ENCODE data around the gene TAPBPL.
"Not testable (repeated sequence)": the region's sequence is repeated elsewhere in the genome, so short reads cannot be mapped to it uniquely, and the experiment has no call there.

The TAPBPL gene

DNA sequence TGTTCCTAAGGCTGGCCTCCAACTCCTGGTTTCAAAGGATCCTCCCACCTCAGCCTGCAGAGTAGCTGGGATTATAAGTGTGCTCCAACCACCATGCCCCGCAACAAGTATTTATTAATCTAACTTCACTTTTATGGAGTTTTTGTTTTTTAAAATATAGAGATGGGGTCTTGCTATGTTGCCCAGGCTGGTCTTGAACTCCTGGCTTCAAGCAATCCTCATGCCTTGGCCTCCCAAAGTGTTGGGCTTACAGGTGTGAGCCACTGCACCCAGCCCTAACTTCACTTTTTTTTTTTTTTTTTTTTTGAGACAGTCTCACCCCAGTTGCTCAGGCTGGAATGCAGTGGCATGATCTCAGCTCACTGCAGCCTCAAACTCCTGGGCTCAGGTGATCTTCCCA is 38.8 kb downstream of the TAPBPL start:
- not testable (repeated sequence) for DNase-seq (ENCODE audit: low spot score)

DNA sequence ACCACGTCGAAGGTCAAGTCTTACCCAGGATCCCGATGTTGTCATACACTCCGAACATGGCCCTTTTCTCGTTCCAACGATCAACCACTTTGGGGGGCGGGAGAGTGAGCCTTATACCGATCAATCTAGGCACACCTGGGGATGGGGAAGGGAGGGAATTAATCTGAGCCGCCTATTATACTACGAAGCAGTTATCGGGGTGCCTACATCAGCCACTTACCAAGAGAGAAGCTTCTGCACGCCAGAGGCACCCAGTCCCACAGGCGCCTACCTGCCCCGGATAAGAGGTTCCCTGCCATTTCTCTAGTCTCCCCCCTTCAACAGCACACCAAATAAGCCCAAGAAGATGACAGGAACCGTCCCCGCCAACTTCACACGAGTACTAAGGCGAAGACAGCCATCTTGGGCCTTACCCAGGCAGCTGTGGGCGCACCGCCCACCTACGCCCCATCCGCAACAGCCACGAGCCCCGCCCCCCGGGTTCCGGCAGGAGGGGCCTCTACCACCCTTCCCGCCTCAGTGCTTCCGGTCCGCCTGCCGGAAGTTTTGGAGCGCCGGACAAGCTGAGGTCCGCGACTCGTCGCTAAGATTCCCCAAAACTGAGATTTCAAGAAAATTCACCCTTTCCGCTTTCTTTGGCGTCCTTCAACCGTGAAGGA is 41.1 kb downstream of the TAPBPL start, which contains the start of gene MRPL51:
Gene MRPL51, minus strand, starts transcription at position 425 of the 659 bp plus-strand sequence. Its CDS starts 126 bp downstream, at position 299.
- DNase-seq (ENCODE audit: low spot score) = peak; percentile 96

DNA sequence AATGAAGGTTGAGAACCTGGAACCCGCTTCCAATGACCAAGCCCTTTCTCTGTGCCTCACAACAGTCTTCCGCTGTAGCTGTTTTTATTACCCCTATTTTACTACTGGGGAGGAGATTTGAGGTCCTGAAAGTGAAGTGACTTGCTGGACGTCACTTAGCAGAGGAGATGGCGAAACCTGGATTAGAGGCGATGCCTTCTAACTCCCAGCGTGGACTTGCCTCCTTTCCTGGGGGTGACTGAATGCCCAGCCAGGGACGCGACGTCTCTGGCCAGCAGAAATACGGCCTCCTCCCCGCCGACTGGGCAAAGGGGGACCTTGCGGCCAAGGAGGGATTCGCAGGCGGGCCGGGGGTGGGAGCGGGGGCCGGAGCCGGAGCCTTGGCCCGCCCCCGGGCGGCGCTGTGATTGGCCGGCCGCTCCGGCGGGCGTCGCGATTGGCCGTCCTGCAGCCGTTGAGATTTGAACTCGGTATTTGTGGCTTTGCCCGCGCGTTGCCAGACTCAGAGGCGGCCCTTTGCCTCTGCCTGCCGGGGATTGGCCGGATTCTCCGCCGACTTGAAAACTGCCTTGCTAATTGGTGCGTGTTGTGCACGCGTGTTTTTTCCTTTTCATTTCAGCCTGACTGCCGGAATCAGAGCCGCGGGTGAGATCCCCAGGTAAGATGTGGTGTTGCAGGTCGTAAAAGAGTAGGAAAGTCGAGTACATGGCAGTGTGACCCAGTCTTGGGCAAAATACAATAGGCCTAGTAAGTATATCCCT is 41.8 kb downstream of the TAPBPL start, which contains the start of gene NCAPD2:
Gene NCAPD2, plus strand, starts transcription at position 606 of the 761 bp plus-strand sequence. CDS start 997 bp downstream, outside the sequence.
- DNase-seq (ENCODE audit: low spot score) = peak; percentile 96

DNA sequence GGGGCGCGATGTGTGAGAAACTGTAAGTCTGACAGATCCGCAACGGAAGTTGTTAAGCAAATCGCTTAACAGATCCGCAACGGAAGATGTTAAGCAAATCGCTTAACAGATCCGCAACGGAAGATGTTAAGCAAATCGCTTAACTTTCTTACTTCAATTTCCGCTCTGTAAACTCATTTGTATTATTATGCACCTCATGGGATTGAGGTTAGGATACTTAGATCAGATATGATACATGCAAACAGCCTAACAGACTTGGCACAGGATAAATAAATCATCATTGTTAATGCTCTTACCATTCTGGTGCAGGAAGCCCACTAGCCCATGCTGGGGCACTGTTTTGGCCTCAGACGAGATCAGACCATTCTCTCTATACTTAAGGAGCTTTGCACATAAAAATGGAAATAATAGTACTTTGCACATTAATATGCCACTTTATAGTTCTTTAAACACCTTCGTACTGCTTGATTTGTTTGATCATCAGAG is 42.5 kb downstream of the TAPBPL start:
- DNase-seq (ENCODE audit: low spot score) = no peak

DNA sequence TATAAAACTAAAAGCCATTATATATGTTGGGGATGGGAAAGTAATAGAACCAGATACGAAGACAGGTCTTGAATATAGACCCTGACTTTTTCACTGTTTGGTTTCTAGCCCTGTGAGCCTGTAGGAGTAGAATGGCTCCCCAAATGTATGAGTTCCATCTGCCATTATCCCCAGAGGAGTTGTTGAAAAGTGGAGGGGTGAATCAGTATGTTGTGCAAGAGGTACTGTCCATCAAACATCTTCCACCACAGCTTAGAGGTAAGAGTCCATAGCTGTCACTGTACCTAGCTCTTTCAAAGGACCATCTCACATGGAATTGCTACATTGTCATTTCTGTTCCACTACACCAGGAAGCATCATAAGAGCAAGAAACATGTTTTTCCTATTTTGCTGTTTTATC is 43.1 kb downstream of the TAPBPL start:
- no peak for DNase-seq (ENCODE audit: low spot score)

DNA sequence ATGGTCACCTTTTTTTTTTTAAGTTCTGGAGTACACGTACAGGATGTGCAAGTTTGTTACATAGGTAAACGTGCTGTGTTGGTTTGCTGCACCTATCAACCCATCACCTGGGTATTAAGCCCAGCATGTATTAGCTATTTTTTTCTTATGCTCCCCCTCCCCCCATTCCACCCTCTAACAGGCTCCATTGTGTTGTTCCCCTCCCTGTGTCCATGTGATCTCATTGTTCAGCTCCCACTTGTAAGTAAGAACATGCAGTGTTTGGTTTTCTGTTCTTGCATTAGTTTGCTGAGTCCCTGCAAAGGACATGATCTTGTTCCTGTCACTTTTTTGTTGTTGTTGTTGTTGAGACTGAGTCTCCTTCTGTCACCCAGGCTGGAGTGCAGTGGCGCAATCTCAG is 45.4 kb downstream of the TAPBPL start:
- not testable (repeated sequence) for DNase-seq (ENCODE audit: low spot score)

DNA sequence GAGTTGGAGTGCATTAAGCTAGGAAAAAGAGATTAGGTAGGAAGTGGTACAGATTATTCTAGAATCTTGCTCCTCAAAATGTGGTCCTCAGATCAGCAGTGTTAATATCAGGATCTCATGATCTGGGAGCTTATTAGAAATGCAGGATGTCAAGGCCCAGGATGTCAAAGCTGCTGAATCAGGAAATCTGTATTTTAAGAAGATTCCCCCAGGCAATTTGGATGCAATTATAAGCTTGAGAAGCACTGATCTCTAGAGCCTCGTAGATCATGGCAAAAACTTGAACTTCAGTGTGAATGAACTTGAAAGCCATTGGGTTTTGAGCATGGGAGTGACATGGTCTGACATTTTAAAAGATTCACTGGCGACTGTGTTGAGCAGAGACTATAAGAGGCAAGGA is 48.6 kb downstream of the TAPBPL start:
- no peak for DNase-seq (ENCODE audit: low spot score)

DNA sequence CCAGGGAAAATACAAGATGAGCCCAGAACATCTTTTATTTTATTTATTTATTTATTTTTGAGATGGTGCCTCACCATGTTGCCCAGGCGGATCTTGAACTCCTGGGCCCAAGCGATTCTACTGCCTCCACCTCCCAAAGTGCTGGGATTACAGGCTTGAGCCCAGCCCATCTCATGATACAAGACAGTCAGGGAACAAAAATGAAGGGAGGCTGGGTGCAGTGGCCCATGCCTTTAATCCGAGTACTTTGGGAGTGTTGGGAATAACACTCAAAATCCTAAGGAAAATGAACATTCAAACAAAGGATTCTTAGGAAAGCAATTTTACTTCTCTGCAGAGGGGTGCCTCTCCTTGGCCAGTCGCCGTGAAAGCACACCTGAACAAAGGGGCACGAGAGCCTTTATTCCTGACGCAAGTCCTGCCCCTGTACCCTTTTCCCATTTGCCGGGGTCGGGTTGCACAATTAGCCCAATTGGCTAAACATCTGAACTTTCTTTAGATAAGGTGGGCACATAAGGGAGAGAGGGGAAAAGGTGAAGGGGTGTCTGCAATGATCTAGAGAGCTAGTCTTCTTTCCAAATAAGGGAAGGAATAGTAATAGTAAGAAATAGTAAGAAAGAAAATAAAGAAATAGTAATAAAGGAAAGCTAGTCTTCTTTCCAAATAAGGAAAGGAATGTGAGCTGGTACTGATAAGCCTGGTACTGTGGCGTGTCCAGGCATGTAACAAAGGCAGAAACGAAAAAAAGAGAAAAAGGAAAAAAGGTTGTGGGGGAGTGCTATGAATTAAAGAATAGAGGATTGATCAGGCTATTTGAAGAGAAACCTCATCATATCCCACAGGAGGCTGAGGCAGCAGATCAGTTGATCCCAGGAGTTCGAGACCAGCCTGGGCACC is 55.5 kb downstream of the TAPBPL start:
- no peak for DNase-seq (ENCODE audit: low spot score)

DNA sequence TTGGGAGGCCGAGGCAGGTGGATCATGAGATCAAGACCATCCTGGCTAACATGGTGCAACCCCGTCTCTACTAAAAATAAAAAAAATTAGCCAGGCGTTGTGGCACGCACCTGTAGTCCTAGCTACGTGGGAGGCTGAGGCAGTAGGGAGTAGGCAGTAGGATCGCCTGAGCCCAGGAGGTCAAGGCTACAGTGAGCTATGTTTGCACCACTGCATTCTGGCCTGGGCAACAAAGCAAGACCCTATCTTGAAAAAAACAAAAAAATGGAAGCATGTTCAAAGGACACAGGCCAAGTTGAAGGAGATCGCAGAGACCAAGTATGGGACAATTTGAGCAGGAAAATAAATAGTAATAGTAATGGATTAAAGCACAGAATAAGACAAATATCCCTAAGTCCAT is 56.2 kb downstream of the TAPBPL start:
- no peak for DNase-seq (ENCODE audit: low spot score)
